DND-41 (cell line): ENCODE results near the gene ACTL9.

ENCODE experiments used
- ATAC-seq: fragments of 200-7000 bp; cut with Tn5 transposase; 3 replicates; pipeline ENCODE4 v1.9.1; 2021; ENCODE audit warnings: low read depth; ENCODE audit not compliant: insufficient read depth
- DNase-seq: peaks from one replicate; pipeline ENCODE4 v3.0.0-alpha.2; 2020
- H2AFZ ChIP-seq: 2 replicates; pipeline ENCODE4 v1.6.0; 2012; ENCODE audit warnings: low read depth, low read length
- H3K27ac ChIP-seq: 2 replicates; pipeline ENCODE4 v1.5.1; 2012; ENCODE audit warnings: low read length, inconsistent platforms
- H3K27me3 ChIP-seq: fragments of 200-600 bp; sonication (generic); 2 replicates; pipeline ENCODE4 v1.6.0; 2012; ENCODE audit warnings: low read length, mild to moderate bottlenecking, inconsistent platforms; ENCODE audit not compliant: insufficient read depth, poor library complexity
- H3K36me3 ChIP-seq: 2 replicates; pipeline ENCODE4 v1.5.1; 2012; ENCODE audit warnings: low read length, inconsistent platforms; ENCODE audit not compliant: insufficient read depth
- H3K4me1 ChIP-seq: 2 replicates; pipeline ENCODE4 v1.5.1; 2012; ENCODE audit warnings: mild to moderate bottlenecking, low read length; ENCODE audit not compliant: insufficient read depth
- H3K4me2 ChIP-seq: 2 replicates; pipeline ENCODE4 v1.6.0; 2012; ENCODE audit warnings: mild to moderate bottlenecking, moderate library complexity, low read length, inconsistent platforms; ENCODE audit not compliant: insufficient read depth
- H3K4me3 ChIP-seq, 2 experiments: fragments of 200-600 bp in 1 of 2; shearing (Covaris generic) in 1 of 2; 2 replicates each; pipeline ENCODE4 v1.5.1; 2012 to 2016; ENCODE audit warnings: inconsistent platforms in 2 of 2, low read length in 2 of 2, mild to moderate bottlenecking in 2 of 2, low read depth in 1 of 2, moderate library complexity in 1 of 2
- H3K79me2 ChIP-seq: 2 replicates; pipeline ENCODE4 v1.6.0; 2012; ENCODE audit warnings: low read length, inconsistent platforms; ENCODE audit not compliant: insufficient read depth
- H3K9ac ChIP-seq: 2 replicates; pipeline ENCODE4 v1.6.0; 2012; ENCODE audit warnings: low read depth, mild to moderate bottlenecking, inconsistent platforms, low read length, moderate library complexity
- H3K9me3 ChIP-seq: 2 replicates; pipeline ENCODE4 v1.5.1; 2012; ENCODE audit warnings: low read length, moderate library complexity, mild to moderate bottlenecking, inconsistent platforms; ENCODE audit not compliant: insufficient read depth, severe bottlenecking
- H4K20me1 ChIP-seq: 2 replicates; pipeline ENCODE4 v1.6.0; 2012; ENCODE audit warnings: low read length; ENCODE audit not compliant: insufficient read depth
- EZH2 ChIP-seq: IDR thresholded peaks from 3 replicates; pipeline ENCODE4 v1.6.1; 2012; ENCODE audit warnings: borderline replicate concordance, low read depth, mild to moderate bottlenecking, moderate library complexity, low read length, inconsistent platforms; ENCODE audit not compliant: severe bottlenecking
- TF ChIP-seq, protein P1 (sequence below): IDR thresholded peaks from 2 replicates; pipeline ENCODE4 v1.5.1; 2012; ENCODE audit warnings: borderline replicate concordance, low read length, moderate library complexity, mild to moderate bottlenecking; ENCODE audit not compliant: poor library complexity, severe bottlenecking; ENCODE audit errors: extremely low read depth

Gene ACTL9

GRCh38 chr19:8648240-8648639, 50.4 kb downstream of the ACTL9 start:
- DNase-seq (no peak), ATAC-seq (no peak)
- no peak overlapping the region for H2AFZ ChIP-seq
- H3K27ac ChIP-seq, result no peak overlapping the region
- H3K4me1 ChIP-seq, result no peaks in the 10 kb centered on the region
- H3K4me2 ChIP-seq, result no peak overlapping the region
- no peaks in the 10 kb centered on the region for H3K27me3 ChIP-seq
- H3K9me3 ChIP-seq, result no peaks in the 10 kb centered on the region
- no peaks in the 10 kb centered on the region for H4K20me1 ChIP-seq
- H3K36me3 ChIP-seq, result no peaks in the 10 kb centered on the region
- TF ChIP-seq, protein P1, sequence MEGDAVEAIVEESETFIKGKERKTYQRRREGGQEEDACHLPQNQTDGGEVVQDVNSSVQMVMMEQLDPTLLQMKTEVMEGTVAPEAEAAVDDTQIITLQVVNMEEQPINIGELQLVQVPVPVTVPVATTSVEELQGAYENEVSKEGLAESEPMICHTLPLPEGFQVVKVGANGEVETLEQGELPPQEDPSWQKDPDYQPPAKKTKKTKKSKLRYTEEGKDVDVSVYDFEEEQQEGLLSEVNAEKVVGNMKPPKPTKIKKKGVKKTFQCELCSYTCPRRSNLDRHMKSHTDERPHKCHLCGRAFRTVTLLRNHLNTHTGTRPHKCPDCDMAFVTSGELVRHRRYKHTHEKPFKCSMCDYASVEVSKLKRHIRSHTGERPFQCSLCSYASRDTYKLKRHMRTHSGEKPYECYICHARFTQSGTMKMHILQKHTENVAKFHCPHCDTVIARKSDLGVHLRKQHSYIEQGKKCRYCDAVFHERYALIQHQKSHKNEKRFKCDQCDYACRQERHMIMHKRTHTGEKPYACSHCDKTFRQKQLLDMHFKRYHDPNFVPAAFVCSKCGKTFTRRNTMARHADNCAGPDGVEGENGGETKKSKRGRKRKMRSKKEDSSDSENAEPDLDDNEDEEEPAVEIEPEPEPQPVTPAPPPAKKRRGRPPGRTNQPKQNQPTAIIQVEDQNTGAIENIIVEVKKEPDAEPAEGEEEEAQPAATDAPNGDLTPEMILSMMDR, result no peak
- no peak for TF ChIP-seq EZH2
- no peaks in the 10 kb centered on the region for H3K79me2 ChIP-seq
- no peak overlapping the region for H3K4me3 ChIP-seq
- H3K9ac ChIP-seq, result no peak overlapping the region
